PFSK-1 (cell line): ENCODE data around the gene TADA2B.

Experiments used
- FOXP2 ChIP-seq: optimal IDR thresholded peaks from 2 replicates; pipeline ENCODE3; 2011; ENCODE audit warnings: borderline replicate concordance, control low read depth, inconsistent platforms; ENCODE audit not compliant: insufficient read depth; ENCODE audit errors: extremely low read length, extremely low read depth
- POLR2AphosphoS5 ChIP-seq: IDR thresholded peaks from 2 replicates; pipeline ENCODE4 v1.6.1; 2012; ENCODE audit warnings: low read depth, mild to moderate bottlenecking, control low read depth, low read length, moderate library complexity
- REST ChIP-seq, 2 experiments: IDR thresholded peaks; 2 replicates each; pipeline versions ENCODE4 v1.6.1 to v1.8.0; 2011 to 2012; ENCODE audit warnings: low read depth in 2 of 2, low read length in 2 of 2, control low read depth in 1 of 2, inconsistent platforms in 1 of 2, mild to moderate bottlenecking in 1 of 2, moderate library complexity in 1 of 2; ENCODE audit not compliant: insufficient read depth in 1 of 2
- SIN3A ChIP-seq: IDR thresholded peaks from 2 replicates; pipeline ENCODE4 v1.6.1; 2012; ENCODE audit warnings: mild to moderate bottlenecking, low read length, moderate library complexity, borderline replicate concordance; ENCODE audit not compliant: insufficient read depth
- TAF1 ChIP-seq: IDR thresholded peaks from 2 replicates; pipeline ENCODE4 v1.6.1; 2012; ENCODE audit warnings: low read length, control low read depth, borderline replicate concordance; ENCODE audit not compliant: insufficient read depth

The TADA2B gene

GRCh38 chr4:7005571-7005970 lies 37.6 kb upstream of the TADA2B start:
- no peak for TF ChIP-seq REST (IDR thresholded peaks at IDR 0.05; ENCODE audit: insufficient read depth in 1 of 2, low read depth in 2 of 2, low read length in 2 of 2)
- TF ChIP-seq TAF1 = no peak
- no peak for TF ChIP-seq FOXP2
- TF ChIP-seq POLR2AphosphoS5 = no peak
- TF ChIP-seq SIN3A = no peak

GRCh38 chr4:7006411-7006810 lies 36.8 kb upstream of the TADA2B start:
- TF ChIP-seq SIN3A = no peak
- TF ChIP-seq POLR2AphosphoS5 = no peak
- TF ChIP-seq FOXP2 = no peak
- TF ChIP-seq REST (IDR thresholded peaks at IDR 0.05; ENCODE audit: insufficient read depth in 1 of 2, low read depth in 2 of 2, low read length in 2 of 2) = no peak
- no peak for TF ChIP-seq TAF1

GRCh38 chr4:7007142-7007907 lies 35.8 kb upstream of the TADA2B start:
- TF ChIP-seq POLR2AphosphoS5 (no peak), REST (IDR thresholded peaks at IDR 0.05; ENCODE audit: insufficient read depth in 1 of 2, low read depth in 2 of 2, low read length in 2 of 2) (no peak), FOXP2 (no peak), TAF1 (no peak), SIN3A (no peak)

GRCh38 chr4:7007944-7008343 lies 35.2 kb upstream of the TADA2B start:
- TF ChIP-seq FOXP2 (no peak), POLR2AphosphoS5 (no peak), TAF1 (no peak), REST (IDR thresholded peaks at IDR 0.05; ENCODE audit: insufficient read depth in 1 of 2, low read depth in 2 of 2, low read length in 2 of 2) (no peak), SIN3A (no peak)

- TF ChIP-seq REST (IDR thresholded peaks at IDR 0.05; ENCODE audit: insufficient read depth in 1 of 2, low read depth in 2 of 2, low read length in 2 of 2) (no peak), POLR2AphosphoS5 (no peak), TAF1 (no peak)
Measured at GRCh38 chr4:7009564-7009963, 33.6 kb upstream of the TADA2B start.
